ENCODE measurements around the gene C6orf132. TPM values are rescaled to one million over a fixed set of nuclear protein-coding genes. Genes with fewer than 3 reads are reported as not detected.

Gene C6orf132
- total RNA-seq, 1 experiment from 2014 or later: 88.5 TPM

GRCh38 chr6:42106112-42107023, 36.1 kb downstream of the C6orf132 start:
- Mint-ChIP-seq H3K4me3 (ENCODE audit: low read depth, unreplicated experiment) (no peak overlapping the region), H3K9me3 (ENCODE audit: low read depth, unreplicated experiment) (no peaks in the 10 kb centered on the region), H3K4me1 (ENCODE audit: low read depth, unreplicated experiment) (peaks cover 18% of the 10 kb centered on the region), H3K36me3 (ENCODE audit: insufficient read depth, unreplicated experiment) (peaks cover 77% of the 10 kb centered on the region), H3K27me3 (ENCODE audit: unreplicated experiment) (no peaks in the 10 kb centered on the region), H3K27ac (ENCODE audit: unreplicated experiment) (no peak overlapping the region)
- DNase-seq: no peak
- CTCF ChIA-PET: interaction anchor here (0.6 kb wide), 2 partner anchors 56 to 120 kb away, joined by 3 to 5 read pairs; no protein-coding TSS in a partner anchor
- TF ChIP-seq CTCF (IDR thresholded peaks at IDR 0.05; ENCODE audit: unreplicated experiment): no peak
- BruUV-seq (replicated peaks): no TSS peak
- intact Hi-C loops (cut with micrococcal nuclease; ENCODE audit: unreplicated experiment): no loop called here

- Mint-ChIP-seq H3K4me1 (ENCODE audit: low read depth, unreplicated experiment) (peaks cover 25% of the 10 kb centered on the region), H3K36me3 (ENCODE audit: insufficient read depth, unreplicated experiment) (peaks cover 80% of the 10 kb centered on the region), H3K27ac (ENCODE audit: unreplicated experiment) (no peak overlapping the region), H3K27me3 (ENCODE audit: unreplicated experiment) (no peaks in the 10 kb centered on the region), H3K4me3 (ENCODE audit: low read depth, unreplicated experiment) (no peak overlapping the region), H3K9me3 (ENCODE audit: low read depth, unreplicated experiment) (no peaks in the 10 kb centered on the region)
- DNase-seq: no peak
- BruUV-seq (replicated peaks): TSS peak; percentile 17
- no peak for TF ChIP-seq CTCF (IDR thresholded peaks at IDR 0.05; ENCODE audit: unreplicated experiment)
- CTCF ChIA-PET: no interaction called here
- intact Hi-C loops (cut with micrococcal nuclease; ENCODE audit: unreplicated experiment): no loop called here
Measured at GRCh38 chr6:42105709-42106108, 36.7 kb downstream of the C6orf132 start.

GRCh38 chr6:42105156-42105648, 37.2 kb downstream of the C6orf132 start:
- peak; percentile 27 for TF ChIP-seq CTCF (IDR thresholded peaks at IDR 0.05; ENCODE audit: unreplicated experiment)
- H3K36me3 Mint-ChIP-seq (ENCODE audit: insufficient read depth, unreplicated experiment): peaks cover 81% of the 10 kb centered on the region
- H3K27me3 Mint-ChIP-seq (ENCODE audit: unreplicated experiment): no peaks in the 10 kb centered on the region
- intact Hi-C loops (cut with micrococcal nuclease; ENCODE audit: unreplicated experiment): no loop called here
- BruUV-seq (replicated peaks): no TSS peak
- H3K4me3 Mint-ChIP-seq (ENCODE audit: low read depth, unreplicated experiment): no peak overlapping the region
- no peaks in the 10 kb centered on the region for H3K9me3 Mint-ChIP-seq (ENCODE audit: low read depth, unreplicated experiment)
- peaks cover 30% of the 10 kb centered on the region for H3K4me1 Mint-ChIP-seq (ENCODE audit: low read depth, unreplicated experiment)
- no peak overlapping the region for H3K27ac Mint-ChIP-seq (ENCODE audit: unreplicated experiment)
- CTCF ChIA-PET: interaction anchor here (0.7 kb wide), 1 partner anchor 126 kb away, joined by 3 read pairs; no protein-coding TSS in a partner anchor
- DNase-seq: no peak

- peaks cover 35% of the 10 kb centered on the region for H3K4me1 Mint-ChIP-seq (ENCODE audit: low read depth, unreplicated experiment)
- peaks cover 81% of the 10 kb centered on the region for H3K36me3 Mint-ChIP-seq (ENCODE audit: insufficient read depth, unreplicated experiment)
- no peaks in the 10 kb centered on the region for H3K27me3 Mint-ChIP-seq (ENCODE audit: unreplicated experiment)
- TF ChIP-seq CTCF (IDR thresholded peaks at IDR 0.05; ENCODE audit: unreplicated experiment): no peak
- H3K4me3 Mint-ChIP-seq (ENCODE audit: low read depth, unreplicated experiment): no peak overlapping the region
- no peaks in the 10 kb centered on the region for H3K9me3 Mint-ChIP-seq (ENCODE audit: low read depth, unreplicated experiment)
- intact Hi-C loops (cut with micrococcal nuclease; ENCODE audit: unreplicated experiment): no loop called here
- CTCF ChIA-PET: interaction anchor here (0.7 kb wide), 1 partner anchor 126 kb away, joined by 3 read pairs; no protein-coding TSS in a partner anchor
- BruUV-seq (replicated peaks): no TSS peak
- no peak for DNase-seq
- no peak overlapping the region for H3K27ac Mint-ChIP-seq (ENCODE audit: unreplicated experiment)
Measured at GRCh38 chr6:42104804-42105125, 37.7 kb downstream of the C6orf132 start.
